Jurkat, Clone E6-1 (cell line): ENCODE measurements around the gene BNC2.

Experiments
- DNase-seq: peaks from one replicate; pipeline ENCODE4 v3.0.0-alpha.2; 2011; ENCODE audit warnings: low read depth, low spot score
- H3K4me3 ChIP-seq: 2 replicates; pipeline ENCODE4 v1.5.1; 2011; ENCODE audit warnings: mild to moderate bottlenecking, low read length, control low read depth, moderate library complexity

The BNC2 gene

GRCh38 chr9:16624744-16625117, 245.7 kb downstream of the BNC2 start:
- no peak for DNase-seq
- no peak overlapping the region for H3K4me3 ChIP-seq

GRCh38 chr9:16623989-16624743, 246.3 kb downstream of the BNC2 start:
- H3K4me3 ChIP-seq: no peak overlapping the region
- no peak for DNase-seq

GRCh38 chr9:16622541-16622940, 247.9 kb downstream of the BNC2 start:
- DNase-seq: no peak
- no peak overlapping the region for H3K4me3 ChIP-seq

- DNase-seq: no peak
- H3K4me3 ChIP-seq: no peak overlapping the region
These were observed 250.5 kb downstream of the BNC2 start for GRCh38 chr9:16619914-16620520.

GRCh38 chr9:16619402-16619801, 251.1 kb downstream of the BNC2 start:
- DNase-seq: no peak
- no peak overlapping the region for H3K4me3 ChIP-seq

GRCh38 chr9:16618524-16618923, 251.9 kb downstream of the BNC2 start:
- DNase-seq: no peak
- no peak overlapping the region for H3K4me3 ChIP-seq

- no peak overlapping the region for H3K4me3 ChIP-seq
- no peak for DNase-seq
These were observed 253.8 kb downstream of the BNC2 start for GRCh38 chr9:16616686-16617085.

- H3K4me3 ChIP-seq: no peak overlapping the region
- no peak for DNase-seq
These were observed 255.0 kb downstream of the BNC2 start for GRCh38 chr9:16615451-16615850.

- DNase-seq: no peak
- no peak overlapping the region for H3K4me3 ChIP-seq
These were observed 256.9 kb downstream of the BNC2 start for GRCh38 chr9:16613605-16614004.

GRCh38 chr9:16613051-16613450, 257.4 kb downstream of the BNC2 start:
- DNase-seq: no peak
- no peak overlapping the region for H3K4me3 ChIP-seq

GRCh38 chr9:16612627-16613026, 257.8 kb downstream of the BNC2 start:
- no peak for DNase-seq

GRCh38 chr9:16611983-16612382, 258.5 kb downstream of the BNC2 start:
- DNase-seq: no peak

More at GRCh38 chr9:16612627-16613026, 257.8 kb downstream of the BNC2 start:
- no peak overlapping the region for H3K4me3 ChIP-seq

GRCh38 chr9:16611001-16611400, 259.5 kb downstream of the BNC2 start:
- no peak overlapping the region for H3K4me3 ChIP-seq
- DNase-seq: no peak

More at GRCh38 chr9:16611983-16612382, 258.5 kb downstream of the BNC2 start:
- H3K4me3 ChIP-seq: no peak overlapping the region

GRCh38 chr9:16610538-16610937, 259.9 kb downstream of the BNC2 start:
- H3K4me3 ChIP-seq: no peak overlapping the region
- DNase-seq: no peak

GRCh38 chr9:16608906-16609305, 261.6 kb downstream of the BNC2 start:
- no peak for DNase-seq
- H3K4me3 ChIP-seq: no peak overlapping the region

- DNase-seq: peak; percentile 7
- no peak overlapping the region for H3K4me3 ChIP-seq
These were observed 268.0 kb downstream of the BNC2 start for GRCh38 chr9:16602494-16602893.

- DNase-seq: no peak
- no peak overlapping the region for H3K4me3 ChIP-seq
These were observed 268.5 kb downstream of the BNC2 start for GRCh38 chr9:16601991-16602390.

- no peak for DNase-seq
These were observed 272.2 kb downstream of the BNC2 start for GRCh38 chr9:16598316-16598715.

GRCh38 chr9:16597136-16597535, 273.3 kb downstream of the BNC2 start:
- no peak for DNase-seq
- no peak overlapping the region for H3K4me3 ChIP-seq

More at GRCh38 chr9:16598316-16598715, 272.2 kb downstream of the BNC2 start:
- H3K4me3 ChIP-seq: no peak overlapping the region

GRCh38 chr9:16595227-16595626, 275.2 kb downstream of the BNC2 start:
- no peak overlapping the region for H3K4me3 ChIP-seq
- no peak for DNase-seq

GRCh38 chr9:16594787-16595186, 275.7 kb downstream of the BNC2 start:
- DNase-seq: no peak
- H3K4me3 ChIP-seq: no peak overlapping the region
